KMS-11 (cell line): ENCODE measurements around the gene NUDT22.

ENCODE experiments used
- H2AFZ ChIP-seq: fragments of 200-600 bp; sonication (generic); 2 replicates; pipeline ENCODE4 v1.6.1; 2016; ENCODE audit warnings: antibody characterized with exemption, mixed run types, low read depth
- H3K27ac ChIP-seq: fragments of 200-600 bp; sonication (generic); 2 replicates; pipeline ENCODE4 v1.6.1; 2016; ENCODE audit warnings: mild to moderate bottlenecking, mixed run types
- H3K27me3 ChIP-seq: fragments of 200-600 bp; sonication (generic); 2 replicates; pipeline ENCODE4 v1.6.1; 2017; ENCODE audit warnings: mild to moderate bottlenecking, low read depth, mixed run types, moderate library complexity; ENCODE audit not compliant: insufficient read depth
- H3K36me3 ChIP-seq: fragments of 200-600 bp; sonication (generic); 2 replicates; pipeline ENCODE4 v1.6.1; 2017; ENCODE audit warnings: mild to moderate bottlenecking, mixed run types; ENCODE audit not compliant: insufficient read depth
- H3K4me1 ChIP-seq: fragments of 200-600 bp; sonication (generic); 2 replicates; pipeline ENCODE4 v1.6.1; 2016; ENCODE audit warnings: mild to moderate bottlenecking, low read depth, mixed run types; ENCODE audit not compliant: poor library complexity, severe bottlenecking
- H3K4me2 ChIP-seq: fragments of 200-600 bp; sonication (generic); 2 replicates; pipeline ENCODE4 v1.7.0; 2016; ENCODE audit warnings: mild to moderate bottlenecking, mixed run types
- H3K4me3 ChIP-seq: fragments of 200-600 bp; sonication (generic); IDR thresholded peaks from 2 replicates; pipeline ENCODE4 v1.6.1; 2017; ENCODE audit warnings: low read depth, low read length, mixed read lengths; ENCODE audit not compliant: insufficient read depth
- H3K79me2 ChIP-seq: fragments of 200-600 bp; sonication (generic); 2 replicates; pipeline ENCODE4 v1.6.1; 2016; ENCODE audit warnings: low read depth, mixed run types; ENCODE audit not compliant: insufficient read depth
- H3K9ac ChIP-seq: fragments of 200-600 bp; sonication (generic); 2 replicates; pipeline ENCODE4 v1.6.1; 2016; ENCODE audit warnings: mild to moderate bottlenecking, mixed run types
- H4K20me1 ChIP-seq: fragments of 200-600 bp; sonication (generic); 2 replicates; pipeline ENCODE4 v1.6.1; 2016; ENCODE audit warnings: mild to moderate bottlenecking, mixed run types; ENCODE audit not compliant: insufficient read depth
- TF ChIP-seq, protein P1 (sequence below): fragments of 200-600 bp; sonication (generic); conservative IDR thresholded peaks from 2 replicates; pipeline ENCODE4 v1.6.1; 2017; ENCODE audit warnings: low read depth, mild to moderate bottlenecking, antibody characterized with exemption, low read length, moderate library complexity, mixed read lengths

The NUDT22 gene

DNA sequence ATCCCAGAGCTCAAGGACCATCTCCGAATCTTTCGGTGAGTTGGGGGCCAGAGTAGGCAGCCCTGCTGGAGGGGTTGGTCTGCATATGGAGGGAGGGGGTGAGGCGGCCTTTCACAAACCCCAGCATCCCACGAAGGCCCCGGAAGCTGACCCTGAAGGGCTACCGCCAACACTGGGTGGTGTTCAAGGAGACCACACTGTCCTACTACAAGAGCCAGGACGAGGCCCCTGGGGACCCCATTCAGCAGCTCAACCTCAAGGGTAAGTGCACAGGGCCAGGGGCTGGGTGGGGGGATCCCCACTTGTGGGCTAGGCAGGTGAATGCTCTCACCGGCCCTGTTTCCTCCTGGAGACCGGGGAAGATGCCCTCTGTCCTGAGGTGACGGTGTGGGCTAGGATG is 6.3 kb upstream of the NUDT22 start:
- Histone ChIP-seq H3K27ac (no peak overlapping the region), H3K4me3 (no peak overlapping the region), H3K36me3 (no peaks in the 10 kb centered on the region), H3K27me3 (no peaks in the 10 kb centered on the region), H3K4me1 (no peaks in the 10 kb centered on the region), H3K9ac (no peak overlapping the region), H2AFZ (no peak overlapping the region), H4K20me1 (no peaks in the 10 kb centered on the region), H3K4me2 (no peak overlapping the region), H3K79me2 (no peaks in the 10 kb centered on the region)
- TF ChIP-seq, protein P1, sequence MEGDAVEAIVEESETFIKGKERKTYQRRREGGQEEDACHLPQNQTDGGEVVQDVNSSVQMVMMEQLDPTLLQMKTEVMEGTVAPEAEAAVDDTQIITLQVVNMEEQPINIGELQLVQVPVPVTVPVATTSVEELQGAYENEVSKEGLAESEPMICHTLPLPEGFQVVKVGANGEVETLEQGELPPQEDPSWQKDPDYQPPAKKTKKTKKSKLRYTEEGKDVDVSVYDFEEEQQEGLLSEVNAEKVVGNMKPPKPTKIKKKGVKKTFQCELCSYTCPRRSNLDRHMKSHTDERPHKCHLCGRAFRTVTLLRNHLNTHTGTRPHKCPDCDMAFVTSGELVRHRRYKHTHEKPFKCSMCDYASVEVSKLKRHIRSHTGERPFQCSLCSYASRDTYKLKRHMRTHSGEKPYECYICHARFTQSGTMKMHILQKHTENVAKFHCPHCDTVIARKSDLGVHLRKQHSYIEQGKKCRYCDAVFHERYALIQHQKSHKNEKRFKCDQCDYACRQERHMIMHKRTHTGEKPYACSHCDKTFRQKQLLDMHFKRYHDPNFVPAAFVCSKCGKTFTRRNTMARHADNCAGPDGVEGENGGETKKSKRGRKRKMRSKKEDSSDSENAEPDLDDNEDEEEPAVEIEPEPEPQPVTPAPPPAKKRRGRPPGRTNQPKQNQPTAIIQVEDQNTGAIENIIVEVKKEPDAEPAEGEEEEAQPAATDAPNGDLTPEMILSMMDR = no peak

DNA sequence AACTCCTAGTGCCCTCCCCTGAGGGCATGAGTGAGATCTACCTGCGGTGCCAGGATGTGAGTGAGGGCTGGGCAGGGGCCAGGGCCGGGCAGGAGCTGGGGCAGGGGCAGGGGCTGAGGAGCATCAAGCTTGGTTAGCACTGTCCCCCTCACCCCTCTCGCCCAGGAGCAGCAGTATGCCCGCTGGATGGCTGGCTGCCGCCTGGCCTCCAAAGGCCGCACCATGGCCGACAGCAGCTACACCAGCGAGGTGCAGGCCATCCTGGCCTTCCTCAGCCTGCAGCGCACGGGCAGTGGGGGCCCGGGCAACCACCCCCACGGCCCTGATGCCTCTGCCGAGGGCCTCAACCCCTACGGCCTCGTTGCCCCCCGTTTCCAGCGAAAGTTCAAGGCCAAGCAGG is 5.8 kb upstream of the NUDT22 start:
- no peak overlapping the region for H3K4me2 ChIP-seq
- H3K4me1 ChIP-seq = peaks cover 3% of the 10 kb centered on the region
- no peaks in the 10 kb centered on the region for H3K79me2 ChIP-seq
- no peaks in the 10 kb centered on the region for H3K36me3 ChIP-seq
- H3K27me3 ChIP-seq = no peaks in the 10 kb centered on the region
- H4K20me1 ChIP-seq = no peaks in the 10 kb centered on the region
- H3K4me3 ChIP-seq = no peak overlapping the region
- H2AFZ ChIP-seq = no peak overlapping the region
- H3K9ac ChIP-seq = no peak overlapping the region
- TF ChIP-seq, protein P1 = no peak
- no peak overlapping the region for H3K27ac ChIP-seq

- H4K20me1 ChIP-seq = no peaks in the 10 kb centered on the region
- no peak overlapping the region for H2AFZ ChIP-seq
- H3K4me2 ChIP-seq = no peak overlapping the region
- H3K4me1 ChIP-seq = peaks cover 6% of the 10 kb centered on the region
- no peaks in the 10 kb centered on the region for H3K36me3 ChIP-seq
- H3K27me3 ChIP-seq = no peaks in the 10 kb centered on the region
- no peak overlapping the region for H3K27ac ChIP-seq
- TF ChIP-seq, protein P1 = no peak
- no peak overlapping the region for H3K4me3 ChIP-seq
- no peak overlapping the region for H3K9ac ChIP-seq
- no peaks in the 10 kb centered on the region for H3K79me2 ChIP-seq
Observed at GRCh38 chr11:64220798-64221197, 5.3 kb upstream of the NUDT22 start.

GRCh38 chr11:64222651-64223000 is 3.4 kb upstream of the NUDT22 start:
- Histone ChIP-seq H3K4me2 (no peak overlapping the region), H4K20me1 (no peaks in the 10 kb centered on the region), H3K9ac (no peak overlapping the region), H3K36me3 (no peaks in the 10 kb centered on the region), H3K4me3 (no peak overlapping the region), H3K4me1 (peaks cover 17% of the 10 kb centered on the region), H3K27ac (no peak overlapping the region), H2AFZ (no peak overlapping the region), H3K79me2 (no peaks in the 10 kb centered on the region), H3K27me3 (no peaks in the 10 kb centered on the region)
- TF ChIP-seq, protein P1 = no peak
